ENCODE results near the gene HHEX.
"Not testable (repeated sequence)": the region's sequence is repeated elsewhere in the genome, so short reads cannot be mapped to it uniquely, and the experiment has no call there.

Gene HHEX

DNA sequence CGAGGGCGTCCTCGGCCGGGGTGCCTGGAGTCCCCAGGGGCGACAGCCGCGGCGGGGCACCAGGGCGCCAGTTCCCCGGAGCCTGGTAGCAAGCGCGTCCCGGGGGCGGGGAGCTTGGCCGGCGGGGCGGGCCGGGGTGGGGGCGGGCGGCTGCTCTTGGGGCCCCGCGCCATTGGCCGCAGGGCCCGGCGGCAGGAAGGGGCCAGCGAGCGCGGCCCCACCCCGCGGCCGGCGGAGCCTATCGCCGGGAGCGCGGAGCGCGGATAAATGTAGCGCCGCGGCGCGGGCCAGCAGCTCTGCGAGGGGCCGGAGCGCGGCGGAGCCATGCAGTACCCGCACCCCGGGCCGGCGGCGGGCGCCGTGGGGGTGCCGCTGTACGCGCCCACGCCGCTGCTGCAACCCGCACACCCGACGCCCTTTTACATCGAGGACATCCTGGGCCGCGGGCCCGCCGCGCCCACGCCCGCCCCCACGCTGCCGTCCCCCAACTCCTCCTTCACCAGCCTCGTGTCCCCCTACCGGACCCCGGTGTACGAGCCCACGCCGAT is at the start of gene HHEX:
HHEX (plus strand) TSS at position 293 of the 548 bp plus-strand sequence; CDS start at position 325, 32 bp downstream.
- peak; percentile 81 for DNase-seq

DNA sequence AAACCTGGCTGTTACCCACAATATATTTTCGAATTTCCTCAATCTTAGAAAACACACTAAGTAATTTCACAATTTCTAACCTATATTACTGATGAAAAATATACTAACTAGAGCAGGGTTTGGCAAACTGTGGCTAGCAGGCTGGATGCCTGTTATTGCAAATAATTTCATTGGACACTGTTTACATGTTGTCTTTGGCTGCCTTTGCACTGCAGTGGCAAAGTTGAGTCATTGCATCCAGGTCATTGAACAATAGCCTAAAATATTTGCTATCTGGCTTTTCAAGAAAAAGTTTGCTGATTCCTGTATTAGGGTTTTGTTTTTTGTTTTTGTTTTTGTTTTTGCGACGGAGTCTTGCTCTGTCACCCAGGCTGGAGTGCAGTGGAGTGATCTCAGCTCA is 49.6 kb upstream of the HHEX start:
- DNase-seq, result no peak

DNA sequence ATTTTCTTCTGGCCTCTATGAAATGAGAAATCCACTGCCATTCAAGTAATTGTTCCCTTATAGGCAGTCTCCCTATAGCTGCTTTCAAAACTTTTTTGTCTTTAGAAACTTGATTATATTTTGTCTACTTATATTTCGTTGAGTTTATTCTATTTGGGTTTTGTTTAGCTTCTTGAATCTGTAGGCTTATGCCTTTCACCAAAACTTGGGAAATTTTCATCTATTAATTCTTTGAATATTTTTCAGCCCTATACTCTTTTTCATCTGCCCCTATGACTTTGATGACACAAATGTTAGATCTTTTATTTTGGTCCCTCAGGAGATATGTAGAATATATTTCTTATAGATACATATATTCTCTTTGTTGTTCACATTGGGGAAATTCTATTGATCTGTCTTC is 48.3 kb upstream of the HHEX start:
- DNase-seq, result no peak

DNA sequence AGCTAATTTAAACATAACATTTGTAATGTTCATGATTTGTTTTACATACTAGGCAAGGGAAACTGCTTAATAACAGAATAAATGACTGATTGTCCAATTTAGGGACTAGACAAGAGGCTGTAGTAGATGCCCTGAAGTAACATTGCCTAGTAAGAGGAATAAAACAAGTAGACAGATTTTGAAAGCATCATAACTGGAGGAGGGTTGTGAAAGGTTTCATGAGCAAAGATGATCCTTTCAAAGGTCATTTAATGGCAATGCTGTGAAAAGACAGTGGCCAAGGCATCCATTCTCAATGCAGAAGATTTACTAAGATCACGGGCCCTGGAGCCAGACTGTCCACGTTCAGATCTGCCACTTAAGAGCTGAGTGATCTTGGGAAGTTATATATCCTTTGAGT is 44.8 kb upstream of the HHEX start:
- DNase-seq, result no peak

DNA sequence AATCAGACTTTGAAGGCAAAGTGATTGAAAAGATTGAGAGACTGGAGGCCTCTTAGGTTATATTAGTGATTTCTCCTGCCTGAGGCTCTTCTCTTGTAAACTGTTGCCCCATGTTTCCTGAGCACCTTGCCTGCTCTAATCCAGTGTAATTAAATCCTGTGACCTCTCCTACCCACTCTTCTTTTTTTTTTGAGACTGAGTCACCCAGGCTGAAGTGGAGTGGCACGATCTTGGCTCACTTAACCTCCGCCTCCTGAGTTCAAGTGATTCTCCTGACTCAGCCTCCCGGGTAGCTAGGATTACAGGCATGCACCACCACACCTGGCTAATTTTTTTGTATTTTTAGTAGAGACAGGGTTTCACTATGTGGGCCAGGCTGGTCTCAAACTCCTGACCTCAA is 38.9 kb upstream of the HHEX start:
- DNase-seq, result not testable (repeated sequence)

DNA sequence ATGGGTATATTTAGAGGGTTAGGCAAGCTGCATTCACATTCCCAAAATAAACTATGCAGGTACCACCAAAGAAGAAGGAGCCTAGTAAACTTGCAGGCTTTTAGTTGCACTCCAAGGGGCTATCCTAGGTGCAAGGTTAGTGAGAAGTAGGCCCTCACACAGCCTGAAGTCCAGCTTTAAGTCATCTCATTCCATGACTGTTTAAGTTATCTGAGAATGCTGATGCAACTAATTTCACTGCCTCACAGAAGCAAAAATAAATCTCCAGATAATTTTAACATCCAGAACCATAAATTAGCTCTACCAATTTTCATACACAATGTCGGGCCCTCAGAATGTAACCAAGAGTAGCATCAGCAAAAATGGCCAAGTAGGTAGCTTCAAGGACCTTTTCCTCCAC is 34.3 kb upstream of the HHEX start:
- DNase-seq, result no peak

DNA sequence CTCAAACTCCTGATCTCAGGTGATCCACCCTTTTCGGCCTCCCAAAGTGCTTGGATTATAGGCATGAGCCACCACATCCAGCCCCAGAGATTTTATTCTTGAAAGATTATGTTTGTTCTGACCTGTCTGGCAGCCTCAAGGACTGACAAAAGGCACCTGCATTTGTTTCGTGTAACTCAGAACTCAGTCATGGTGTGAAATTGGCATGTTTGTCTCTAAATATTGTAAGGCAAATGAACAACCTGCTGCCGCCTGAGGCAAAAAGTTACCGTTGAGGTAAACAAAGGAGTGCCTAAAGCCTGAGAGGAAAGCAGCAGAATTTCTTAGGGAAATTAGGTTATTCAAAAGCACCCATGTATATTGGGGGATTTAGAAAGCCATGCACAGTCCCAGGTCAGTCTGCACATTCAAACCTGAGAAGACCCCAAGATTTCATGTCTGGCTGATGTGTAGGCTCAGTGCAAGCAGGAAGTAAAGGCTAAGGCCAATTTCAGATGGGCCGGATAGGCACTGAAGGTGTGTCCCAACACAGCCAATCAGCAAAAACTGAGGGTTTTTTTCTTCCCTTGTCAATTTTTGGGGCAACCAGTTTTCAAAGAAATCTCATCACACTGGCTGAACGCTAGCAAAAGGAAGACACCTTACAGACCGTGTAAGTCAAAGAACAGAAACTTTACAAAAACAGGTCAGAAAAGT is 33.3 kb upstream of the HHEX start:
- no peak for DNase-seq

DNA sequence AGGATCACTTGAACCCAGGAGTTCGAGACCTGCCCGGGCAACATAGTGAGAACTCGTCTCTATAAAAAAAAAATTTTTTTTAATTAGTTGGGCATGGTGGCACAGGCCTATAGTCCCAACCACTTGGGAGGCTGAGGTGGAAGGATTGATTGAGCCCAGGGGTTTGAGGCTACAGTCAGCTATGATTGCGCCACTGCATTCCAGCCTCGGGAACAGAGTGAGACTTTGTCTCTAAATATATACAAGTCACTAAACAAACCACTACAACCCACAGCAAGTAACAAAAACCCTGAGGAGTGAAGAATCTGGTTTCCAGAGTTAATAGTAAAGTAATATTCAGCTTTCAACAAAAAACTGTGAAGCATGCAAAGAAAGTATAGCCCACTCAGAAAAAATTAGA is 32.7 kb upstream of the HHEX start:
- no peak for DNase-seq

DNA sequence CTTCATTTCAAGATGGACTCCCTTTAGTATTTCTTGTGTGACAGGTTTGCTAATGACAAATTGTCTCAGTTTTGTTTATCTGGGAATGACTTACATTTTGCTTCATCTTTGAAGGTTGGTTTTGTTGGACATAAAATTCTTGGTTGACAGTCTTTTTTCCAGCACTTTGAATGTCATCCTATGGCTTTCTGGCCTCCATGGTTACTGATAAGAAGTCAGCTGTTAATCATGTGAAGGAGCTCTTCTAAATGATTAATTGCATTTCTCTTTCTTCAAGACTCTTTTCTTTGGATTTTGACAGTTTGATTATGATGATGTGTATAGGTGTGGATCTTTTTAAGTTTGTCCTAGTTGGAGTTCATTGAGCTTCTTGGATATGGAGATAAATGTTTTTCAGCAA is 26.9 kb upstream of the HHEX start:
- no peak for DNase-seq

DNA sequence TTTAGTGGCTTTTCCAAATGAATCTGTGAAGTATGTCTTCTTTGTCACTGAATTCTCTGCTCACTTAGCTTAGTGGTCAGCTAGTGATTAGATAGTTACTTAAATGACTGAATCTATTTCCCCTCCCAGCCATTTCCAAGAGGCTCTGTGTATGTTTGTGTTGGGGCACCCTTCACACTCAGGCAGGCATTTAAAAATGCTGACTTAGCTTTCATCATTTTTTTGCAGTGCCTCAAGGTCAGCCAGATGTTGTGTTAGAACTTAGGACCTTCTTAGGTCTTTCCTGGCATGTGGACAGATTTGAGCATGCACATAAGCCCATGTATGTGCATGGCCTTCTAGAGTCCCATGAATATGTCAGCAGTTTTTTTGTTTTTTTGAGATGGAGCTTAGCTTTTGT is 25.4 kb upstream of the HHEX start:
- no peak for DNase-seq

DNA sequence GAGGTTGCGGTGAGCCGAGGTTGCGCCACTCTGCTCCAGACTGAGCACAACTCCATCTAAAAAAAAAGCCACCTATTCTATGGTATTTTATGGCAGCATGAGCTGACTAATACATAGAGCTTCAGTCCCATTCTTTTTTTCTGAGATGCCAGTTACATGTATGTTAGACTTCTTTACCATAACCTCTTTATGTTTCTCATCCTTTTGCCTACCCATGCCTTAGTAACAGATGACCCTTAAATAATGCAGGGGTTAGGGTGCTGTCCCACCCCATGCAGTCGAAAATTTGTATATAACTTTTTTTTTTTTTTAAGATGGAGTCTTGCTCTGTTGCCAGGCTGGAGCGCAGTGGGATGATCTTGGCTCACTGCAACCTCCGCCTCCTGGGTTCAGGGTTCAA is 22.7 kb upstream of the HHEX start:
- DNase-seq, result no peak

DNA sequence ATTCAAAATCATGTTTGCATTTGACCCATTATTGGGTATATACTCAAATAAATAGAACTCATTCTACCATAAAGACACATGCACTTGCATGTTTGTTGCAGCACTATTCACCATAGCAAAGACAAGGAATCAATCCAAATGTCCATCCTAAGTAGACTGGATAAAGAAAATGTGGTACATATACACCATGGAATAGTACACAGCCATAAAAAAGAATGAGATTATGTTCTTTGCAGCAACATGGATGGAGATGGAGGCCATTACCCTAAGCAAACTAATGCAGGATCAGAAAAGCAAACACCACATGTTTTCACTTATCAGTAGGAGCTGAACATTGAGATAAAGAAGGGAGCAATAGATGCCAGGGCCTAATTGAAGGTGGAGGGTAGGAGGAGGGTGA is 12.0 kb upstream of the HHEX start:
- DNase-seq, result no peak

DNA sequence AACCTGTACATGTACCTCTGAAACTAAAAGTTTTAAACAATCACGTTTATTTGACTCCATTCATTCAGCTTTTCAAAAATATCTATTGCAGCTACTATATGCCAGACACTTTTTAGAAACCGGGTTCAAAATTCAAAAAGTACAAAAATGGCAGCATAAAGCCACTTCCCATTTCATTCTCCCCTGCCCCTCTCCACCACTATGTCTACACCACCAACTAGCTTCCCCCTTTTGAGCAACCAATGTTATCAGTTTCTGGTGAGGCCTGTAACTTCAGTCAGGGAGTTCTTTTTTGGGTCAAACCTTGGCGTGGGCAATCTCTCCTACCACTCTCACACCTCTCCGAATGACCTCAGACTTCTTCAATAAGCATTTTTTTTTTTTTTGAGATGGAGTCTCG is 11.5 kb upstream of the HHEX start:
- DNase-seq, result no peak

DNA sequence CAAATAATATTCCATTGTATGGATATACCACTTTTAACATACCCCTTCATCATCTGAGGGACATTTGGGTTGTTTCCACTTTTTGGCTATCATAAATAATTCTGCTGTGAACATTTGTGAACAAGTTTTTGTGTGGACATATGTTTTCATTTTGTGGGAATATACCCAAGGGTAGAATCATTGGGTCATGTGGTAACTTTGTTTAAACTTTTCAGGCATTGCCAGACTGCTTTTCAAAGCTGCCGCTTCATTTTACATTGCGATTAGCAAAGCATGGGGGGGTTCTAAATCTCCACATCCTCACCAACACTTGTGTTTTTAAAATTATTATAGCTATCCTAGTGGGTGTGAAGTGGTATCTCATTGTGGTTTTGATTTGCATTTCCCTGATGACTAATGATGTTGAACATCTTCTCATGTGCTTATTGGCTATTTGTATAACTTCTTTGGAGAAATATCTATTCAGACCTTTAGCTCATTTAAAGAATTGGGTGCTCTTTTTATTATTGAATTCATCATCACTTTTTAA is 8.4 kb upstream of the HHEX start:
- DNase-seq, result no peak

DNA sequence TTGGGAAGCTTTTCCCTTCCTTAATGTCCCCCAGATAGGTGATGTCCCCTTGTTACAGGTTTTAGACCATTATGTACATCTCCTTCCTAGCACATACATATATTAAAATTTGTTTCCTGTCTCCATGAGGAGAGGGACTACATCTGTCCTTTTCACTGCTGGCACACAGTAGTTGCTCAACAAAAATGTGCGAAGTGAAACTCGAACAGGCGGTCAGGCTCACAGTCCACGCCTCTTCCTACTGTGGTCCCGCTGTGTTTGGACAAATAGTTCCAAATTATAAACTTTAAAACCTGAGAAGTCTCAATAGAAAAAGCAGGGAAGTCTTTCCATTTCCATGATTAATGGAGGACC is 1.2 kb upstream of the HHEX start:
- DNase-seq, result no peak

DNA sequence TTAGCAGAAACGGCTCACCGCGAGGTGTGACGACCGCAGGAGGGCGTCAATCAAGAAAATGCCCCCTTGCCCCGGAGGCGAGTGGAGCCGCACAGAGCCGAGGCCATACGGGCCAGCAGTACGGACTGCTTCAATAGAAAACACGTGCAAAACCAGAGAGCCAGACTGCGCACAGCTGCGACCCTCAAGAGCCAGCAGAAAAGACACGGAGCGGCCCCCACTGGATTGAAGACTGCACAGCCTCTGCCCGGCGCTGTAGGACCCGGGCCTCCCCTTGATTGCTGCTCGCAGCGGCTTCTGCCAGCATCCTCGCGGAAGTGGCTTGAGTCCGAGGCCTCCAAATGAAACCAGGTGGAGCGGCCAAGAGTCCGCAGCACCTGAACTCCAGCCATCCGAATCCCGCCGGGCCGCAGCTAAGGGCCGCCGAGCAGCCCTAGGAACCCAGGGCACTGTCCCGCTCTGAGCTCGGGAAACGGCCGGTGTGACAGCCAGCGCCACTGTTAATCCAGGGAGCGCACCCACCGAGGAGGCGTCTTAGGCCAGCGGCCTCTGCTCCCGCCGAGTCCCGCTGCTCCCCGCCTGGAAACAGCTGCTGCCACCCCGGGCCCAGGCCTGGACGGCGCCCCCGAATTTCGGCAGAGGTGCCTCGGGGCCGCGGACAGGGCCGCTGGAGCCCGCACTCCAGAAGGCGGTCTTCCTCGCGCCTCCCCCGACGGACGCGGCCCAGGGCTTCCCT is 660 bp upstream of the HHEX start:
- DNase-seq, result peak; percentile 66

DNA sequence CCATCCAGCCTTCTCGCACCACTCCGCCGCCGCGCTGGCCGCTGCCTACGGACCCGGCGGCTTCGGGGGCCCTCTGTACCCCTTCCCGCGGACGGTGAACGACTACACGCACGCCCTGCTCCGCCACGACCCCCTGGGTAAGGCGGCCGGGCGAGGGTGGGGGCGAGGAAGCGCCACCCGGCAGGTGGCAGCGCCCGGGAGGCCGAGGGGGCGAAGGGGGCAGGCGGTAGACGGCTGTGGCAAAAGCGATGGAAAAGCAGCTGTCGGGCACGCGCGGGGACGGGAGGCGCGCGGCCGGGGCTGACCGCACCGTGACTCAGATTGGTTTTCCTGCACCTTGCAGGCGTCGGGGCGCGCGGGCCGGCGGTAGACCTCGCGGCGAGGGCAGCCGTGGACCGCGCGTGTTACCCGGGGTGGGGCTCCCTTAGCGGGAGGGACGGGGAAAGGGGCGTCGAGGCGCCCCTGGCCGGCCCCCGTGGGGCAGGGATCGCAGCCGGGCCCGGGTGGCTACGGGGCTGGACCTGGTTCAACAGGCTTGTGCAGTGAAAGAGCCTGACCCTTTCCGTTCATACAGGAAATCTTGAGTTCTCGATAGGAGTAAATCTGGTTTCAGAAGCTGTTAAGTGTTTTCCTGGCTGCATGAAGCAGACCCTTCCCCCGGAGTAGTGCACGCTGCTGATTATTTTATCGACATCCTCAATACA is 608 bp downstream of the HHEX start:
- DNase-seq, result peak; percentile 90

DNA sequence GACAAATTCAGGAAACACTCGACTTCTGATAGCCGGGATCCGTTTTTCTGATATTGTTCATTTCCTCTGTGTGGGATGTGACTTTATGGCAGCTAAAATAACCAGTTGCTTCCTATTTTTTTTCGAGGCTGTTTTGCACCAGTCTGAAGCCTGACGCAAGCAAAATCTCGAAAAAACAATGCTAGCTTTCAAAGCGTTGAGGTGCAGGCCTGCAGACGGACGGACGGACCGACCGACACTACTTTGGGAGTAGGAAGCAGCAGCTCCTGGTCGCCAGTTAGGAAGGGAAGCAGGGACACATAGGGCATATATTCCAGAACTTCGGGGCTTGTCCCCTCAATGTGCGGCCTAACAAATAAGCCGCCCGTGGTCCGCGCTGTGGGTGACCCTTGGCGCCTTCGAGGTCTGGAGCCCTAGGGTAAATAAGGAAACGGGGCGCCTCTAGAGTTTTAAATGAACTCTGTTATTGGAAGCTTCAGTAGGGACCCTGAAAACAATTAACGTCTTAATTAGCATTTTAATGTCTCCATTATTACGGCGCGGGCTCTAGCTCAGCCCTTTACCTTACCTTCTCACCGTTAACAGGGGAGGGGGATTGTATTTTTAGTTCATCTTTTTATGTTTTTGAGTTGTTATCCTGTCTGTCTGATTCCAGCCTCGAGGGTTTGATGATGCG is 1.3 kb downstream of the HHEX start:
- DNase-seq, result no peak

DNA sequence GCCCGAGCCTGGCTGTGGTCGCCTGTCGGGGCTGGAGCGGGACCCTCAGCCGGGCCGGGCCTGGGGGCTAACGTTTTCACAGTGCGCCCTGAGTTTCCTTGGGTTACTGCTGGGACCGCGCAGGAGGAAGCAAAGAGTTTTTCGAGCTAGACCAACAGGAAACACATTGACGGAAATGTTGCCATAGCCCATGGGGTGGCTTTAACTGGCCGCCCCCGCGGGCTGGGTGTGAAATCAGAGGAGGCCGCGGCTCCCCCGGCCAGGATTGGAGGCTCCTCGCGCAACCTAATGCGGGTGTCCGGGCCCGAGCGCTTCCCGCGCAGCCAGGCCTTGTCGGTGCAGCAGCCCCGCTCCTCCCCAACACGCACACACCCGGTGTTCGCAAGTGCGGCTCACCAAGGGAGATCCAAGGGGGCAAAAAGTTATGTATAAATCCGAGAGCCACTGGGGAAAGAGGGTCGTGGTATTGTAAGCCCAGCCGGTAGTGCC is 1.9 kb downstream of the HHEX start:
- peak; percentile 41 for DNase-seq

DNA sequence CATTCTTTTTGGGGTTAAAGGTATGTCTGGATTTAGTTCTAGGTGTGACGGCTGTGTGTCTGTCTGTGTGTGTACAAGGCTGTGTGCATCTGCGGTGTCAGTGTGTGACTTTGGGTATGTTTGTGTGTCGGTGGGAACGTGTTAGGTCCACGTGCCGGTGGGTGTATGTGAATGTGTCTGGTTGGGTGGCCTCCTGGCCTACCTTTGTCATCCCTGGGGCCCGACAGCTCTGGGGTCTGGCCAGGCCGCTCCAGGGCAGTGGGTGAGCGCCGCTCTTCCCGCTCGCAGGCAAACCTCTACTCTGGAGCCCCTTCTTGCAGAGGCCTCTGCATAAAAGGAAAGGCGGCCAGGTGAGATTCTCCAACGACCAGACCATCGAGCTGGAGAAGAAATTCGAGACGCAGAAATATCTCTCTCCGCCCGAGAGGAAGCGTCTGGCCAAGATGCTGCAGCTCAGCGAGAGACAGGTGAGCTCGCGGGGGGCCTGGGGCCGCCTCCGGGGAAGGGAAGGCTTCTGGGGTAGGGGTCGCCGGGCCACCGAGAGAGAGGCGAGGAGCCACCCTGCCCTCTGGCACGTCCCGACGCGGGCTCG is 2.4 kb downstream of the HHEX start:
- DNase-seq, result peak; percentile 44

DNA sequence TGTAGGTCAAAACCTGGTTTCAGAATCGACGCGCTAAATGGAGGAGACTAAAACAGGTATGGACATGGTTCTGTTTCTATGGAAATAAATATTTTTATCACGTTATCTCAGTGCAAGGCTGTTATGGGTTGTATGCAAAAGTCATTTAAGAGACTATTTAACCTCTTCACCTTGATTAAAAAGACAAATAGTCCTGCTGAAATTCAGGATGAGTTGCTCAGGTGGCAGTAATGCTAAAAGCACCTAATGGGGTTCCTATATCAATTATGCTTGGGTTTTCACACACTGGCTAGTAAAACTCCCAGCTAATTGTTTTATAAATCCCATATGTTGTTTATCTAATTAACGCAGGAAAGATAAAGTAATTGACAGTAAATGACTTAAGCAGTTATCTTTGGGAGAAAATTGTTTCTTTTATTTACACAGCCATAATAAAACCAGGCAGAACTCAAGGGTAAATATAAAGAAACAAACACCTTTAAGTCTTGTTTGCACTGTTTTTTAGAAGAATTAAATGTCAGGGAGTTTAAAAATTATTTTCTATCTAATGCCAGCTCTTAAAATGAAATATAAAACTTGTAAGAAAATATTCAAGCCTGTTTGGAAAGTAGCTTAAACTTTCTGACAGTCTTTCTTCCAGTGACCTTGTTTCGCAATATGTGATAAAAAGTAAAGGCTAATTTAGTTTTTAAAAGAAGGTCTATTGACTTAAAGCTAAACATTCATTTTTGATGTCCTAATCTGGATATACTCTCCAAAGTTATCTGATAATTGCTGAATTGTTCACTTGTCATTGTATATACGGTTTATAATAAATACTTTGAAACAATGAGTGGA is 3.2 kb downstream of the HHEX start:
- DNase-seq, result no peak

DNA sequence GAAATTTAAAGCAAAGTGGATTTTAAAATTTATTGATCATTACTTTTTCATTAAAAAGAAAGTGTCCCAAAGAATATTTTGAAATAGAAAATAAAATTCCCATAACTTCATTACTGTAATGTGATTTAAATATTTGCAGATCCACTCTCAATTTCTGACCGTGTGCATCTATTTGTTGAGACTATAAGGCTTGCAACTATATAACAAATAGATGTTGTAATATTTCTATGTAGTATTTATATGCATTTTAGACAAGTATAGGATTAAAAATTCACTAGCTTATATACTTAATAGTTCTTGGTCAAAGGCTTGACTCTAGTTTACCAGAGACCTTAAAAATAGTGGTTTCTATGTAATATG is 3.8 kb downstream of the HHEX start:
- DNase-seq, result no peak

Data from hematopoietic multipotent progenitor cell treated with erythropoietin and hydrocortisone succinate and interleukin-3 and kit ligand, for 8 days (in vitro differentiated cells).